SK-N-SH (cell line): ENCODE data around the gene STEAP3. TPM values are rescaled to one million over a fixed set of nuclear protein-coding genes. Genes with fewer than 3 reads are reported as not detected.

Source experiments
- CTCF ChIA-PET: fragments of 300-600, 350-600 bp; formaldehyde crosslinking; extraction: SDS; loops from one replicate; lab custom pipeline; 2021; lab: Yijun Ruan, JAX
- POLR2A ChIA-PET: fragments of 350-600 bp; sonication (Branson Sonifier 250); formaldehyde crosslinking; extraction: SDS; loops from one replicate; lab custom pipeline; 2020; ENCODE audit warnings: antibody characterized with exemption, inconsistent platforms; lab: Yijun Ruan, JAX
- DNase-seq: peaks from one replicate; pipeline ENCODE4 v3.0.0; 2012
- H2AFZ ChIP-seq: fragments of 200-600 bp; sonication (generic); 2 replicates; pipeline ENCODE4 v1.8.1; 2016; ENCODE audit warnings: antibody characterized with exemption, mild to moderate bottlenecking, low read depth
- H3F3A ChIP-seq: fragments of 200-600 bp; sonication (generic); replicated peaks from 2 replicates; pipeline ENCODE3; 2016; ENCODE audit warnings: antibody characterized with exemption, mild to moderate bottlenecking; ENCODE audit not compliant: insufficient read depth
- H3K27ac ChIP-seq, 2 experiments: fragments of 200-500 bp in 1 of 2; fragments of 200-600 bp in 1 of 2; sonication (Bioruptor generic) in 1 of 2; sonication (generic), shearing (Covaris generic) in 1 of 2; 2 replicates each; pipeline versions ENCODE4 v1.5.1 to v1.6.1; 2014 to 2016; ENCODE audit warnings: low read depth in 2 of 2, inconsistent platforms in 1 of 2, low read length in 1 of 2, mild to moderate bottlenecking in 1 of 2, mixed read lengths in 1 of 2
- H3K27me3 ChIP-seq: fragments of 200-600 bp; sonication (generic), shearing (Covaris generic); 2 replicates; pipeline ENCODE4 v1.6.1; 2016; ENCODE audit warnings: mixed run types; ENCODE audit not compliant: insufficient read depth
- H3K36me3 ChIP-seq, 2 experiments: fragments of 200-500 bp in 1 of 2; fragments of 200-600 bp in 1 of 2; sonication (Bioruptor generic) in 1 of 2; sonication (generic) in 1 of 2; replicated peaks in 1 of 2; 2 replicates each; pipeline versions ENCODE3 to v1.5.1; 2014 to 2016; ENCODE audit warnings: low read length in 1 of 2, mild to moderate bottlenecking in 1 of 2; ENCODE audit not compliant: insufficient read depth in 2 of 2, control insufficient read depth in 1 of 2
- H3K4me1 ChIP-seq, 2 experiments: fragments of 200-500 bp in 1 of 2; fragments of 200-600 bp in 1 of 2; sonication (Bioruptor generic) in 1 of 2; sonication (generic), shearing (Covaris generic) in 1 of 2; 2 replicates each; pipeline versions ENCODE4 v1.5.1 to v1.6.1; 2014 to 2016; ENCODE audit warnings: low read depth in 1 of 2, low read length in 1 of 2, mixed run types in 1 of 2; ENCODE audit not compliant: insufficient read depth in 2 of 2, control insufficient read depth in 1 of 2
- H3K4me2 ChIP-seq: fragments of 200-600 bp; sonication (generic), shearing (Covaris generic); 2 replicates; pipeline ENCODE4 v1.6.1; 2017; ENCODE audit warnings: mixed run types
- H3K4me3 ChIP-seq, 2 experiments: fragments of 200-500 bp in 1 of 2; fragments of 200-600 bp in 1 of 2; sonication (Bioruptor generic) in 1 of 2; sonication (generic), shearing (Covaris generic) in 1 of 2; 2 replicates each; pipeline versions ENCODE4 v1.5.1 to v1.8.1; 2014 to 2016; ENCODE audit warnings: low read depth in 2 of 2, inconsistent platforms in 1 of 2, low read length in 1 of 2, mild to moderate bottlenecking in 1 of 2, mixed read lengths in 1 of 2, moderate library complexity in 1 of 2
- H3K79me2 ChIP-seq: fragments of 200-600 bp; sonication (generic); 2 replicates; pipeline ENCODE4 v1.8.1; 2017; ENCODE audit warnings: mild to moderate bottlenecking; ENCODE audit not compliant: insufficient read depth
- H3K9ac ChIP-seq: fragments of 200-600 bp; sonication (generic); 2 replicates; pipeline ENCODE4 v1.6.1; 2017; ENCODE audit warnings: mixed run types
- H3K9me2 ChIP-seq: fragments of 200-600 bp; sonication (generic); 2 replicates; pipeline ENCODE4 v1.6.1; 2017; ENCODE audit warnings: mixed run types
- H3K9me3 ChIP-seq: fragments of 200-600 bp; sonication (generic); 2 replicates; pipeline ENCODE4 v1.6.1; 2017; ENCODE audit warnings: mixed run types, mild to moderate bottlenecking, moderate library complexity
- H4K20me1 ChIP-seq: fragments of 200-600 bp; sonication (generic); 2 replicates; pipeline ENCODE4 v1.6.1; 2017; ENCODE audit warnings: mild to moderate bottlenecking, mixed run types; ENCODE audit not compliant: insufficient read depth
- CHD2 ChIP-seq: fragments of 150-350 bp; IDR thresholded peaks from 2 replicates; pipeline ENCODE4 v1.6.1; 2018; ENCODE audit warnings: low read length; ENCODE audit not compliant: partially characterized antibody
- CTCF ChIP-seq: fragments of 200-600 bp; sonication (generic); IDR thresholded peaks from 2 replicates; pipeline ENCODE4 v1.6.1; 2017; ENCODE audit warnings: antibody characterized with exemption, mild to moderate bottlenecking, moderate library complexity
- FOSL2 ChIP-seq: IDR thresholded peaks from 2 replicates; pipeline ENCODE4 v1.4.0; 2012; ENCODE audit warnings: low read depth, mild to moderate bottlenecking, moderate library complexity, borderline replicate concordance
- FOXJ3 ChIP-seq: sonication (generic); formaldehyde crosslinking; IDR thresholded peaks from 2 replicates; pipeline ENCODE4 v1.5.1; 2020; ENCODE audit warnings: mild to moderate bottlenecking, missing genetic modification reagents
- GATA2 ChIP-seq: sonication (generic); formaldehyde crosslinking; IDR thresholded peaks from 2 replicates; pipeline ENCODE4 v1.5.0; 2020; ENCODE audit warnings: mild to moderate bottlenecking, missing genetic modification reagents
- MAX ChIP-seq: IDR thresholded peaks from 2 replicates; pipeline ENCODE4 v1.4.0; 2012; ENCODE audit warnings: low read depth
- MEF2A ChIP-seq: IDR thresholded peaks from 2 replicates; pipeline ENCODE4 v1.4.0; 2012; ENCODE audit warnings: low read depth, borderline replicate concordance
- MXI1 ChIP-seq: IDR thresholded peaks from 2 replicates; pipeline ENCODE4 v1.6.1; 2012; ENCODE audit warnings: mild to moderate bottlenecking, low read depth, low read length, improper control_type of control experiment
- NRF1 ChIP-seq: IDR thresholded peaks from 2 replicates; pipeline ENCODE4 v1.6.1; 2012; ENCODE audit warnings: low read depth, mild to moderate bottlenecking, low read length
- POLR2AphosphoS5 ChIP-seq: IDR thresholded peaks from 2 replicates; pipeline ENCODE4 v1.6.1; 2012; ENCODE audit warnings: low read depth, low read length
- RCOR1 ChIP-seq: fragments of 150-350 bp; IDR thresholded peaks from 2 replicates; pipeline ENCODE4 v1.6.1; 2017; ENCODE audit warnings: antibody characterized with exemption, low read length
- RXRA ChIP-seq: IDR thresholded peaks from 2 replicates; pipeline ENCODE4 v1.4.0; 2012; ENCODE audit warnings: low read depth, mild to moderate bottlenecking, borderline replicate concordance
- SIN3A ChIP-seq: IDR thresholded peaks from 2 replicates; pipeline ENCODE4 v1.6.1; 2012; ENCODE audit warnings: low read depth, mild to moderate bottlenecking, low read length, moderate library complexity, borderline replicate concordance
- TAF1 ChIP-seq: IDR thresholded peaks from 2 replicates; pipeline ENCODE4 v1.6.1; 2012; ENCODE audit warnings: low read depth, mild to moderate bottlenecking, low read length, moderate library complexity, borderline replicate concordance
- YY1 ChIP-seq: IDR thresholded peaks from 2 replicates; pipeline ENCODE4 v1.4.0; 2012; ENCODE audit warnings: low read depth, mild to moderate bottlenecking
- WGBS: methylation state at CpG from one replicate; pipeline ENCODE4 v1.1.6; 2017; ENCODE audit warnings: low lambda C conversion rate; 5-methylcytosine and 5-hydroxymethylcytosine counted together
- polyA plus RNA-seq, 3 experiments: library from polyadenylated mRNA; depleted of rRNA; stranded (reverse); fragments of >200 nt; gene quantifications; 2 replicates each; pipeline ENCODE4 v1.2.3, GENCODE V29; 2012
- TF ChIP-seq, protein P1 (sequence below): IDR thresholded peaks from 2 replicates; pipeline ENCODE4 v1.4.0; 2012; ENCODE audit warnings: low read depth, borderline replicate concordance
- TF ChIP-seq, protein P2 (sequence below): IDR thresholded peaks from 2 replicates; pipeline ENCODE4 v1.4.0; 2012; ENCODE audit warnings: low read depth, borderline replicate concordance
- TF ChIP-seq, protein P3 (sequence below): fragments of 150-350 bp; IDR thresholded peaks from 2 replicates; pipeline ENCODE4 v1.6.1; 2016; ENCODE audit warnings: mild to moderate bottlenecking, low read depth, low read length

The STEAP3 gene
- polyA plus RNA-seq, 1 of the 3 experiments (the other 2 are of a cell fraction), result 30.6 TPM

- Histone ChIP-seq H3K9me3 (no peaks in the 10 kb centered on the region), H3K9ac (no peak overlapping the region), H3K9me2 (no peaks in the 10 kb centered on the region), H3F3A (no peaks in the 10 kb centered on the region), H3K4me3 (no peak overlapping the region), H2AFZ (no peak overlapping the region), H3K27me3 (peaks cover 6% of the 10 kb centered on the region; the same call in 1 of the 2 replicates), H4K20me1 (no peaks in the 10 kb centered on the region), H3K4me1 (no peaks in the 10 kb centered on the region), H3K79me2 (no peaks in the 10 kb centered on the region), H3K27ac (no peak overlapping the region), H3K36me3 (no peaks in the 10 kb centered on the region), H3K4me2 (no peak overlapping the region)
- ChIA-PET POLR2A (no interaction called here), CTCF (no interaction called here)
- DNase-seq, result no peak
- WGBS, result 52% methylated on average over 10 of the region's 10 CpGs
- TF ChIP-seq MEF2A (no peak), CTCF (no peak), NRF1 (no peak), FOSL2 (no peak), POLR2AphosphoS5 (no peak), SIN3A (no peak), GATA2 (CRISPR knock-in tag) (no peak), TAF1 (no peak), RXRA (no peak), YY1 (no peak), CHD2 (no peak), MXI1 (no peak)
- TF ChIP-seq, protein P1, sequence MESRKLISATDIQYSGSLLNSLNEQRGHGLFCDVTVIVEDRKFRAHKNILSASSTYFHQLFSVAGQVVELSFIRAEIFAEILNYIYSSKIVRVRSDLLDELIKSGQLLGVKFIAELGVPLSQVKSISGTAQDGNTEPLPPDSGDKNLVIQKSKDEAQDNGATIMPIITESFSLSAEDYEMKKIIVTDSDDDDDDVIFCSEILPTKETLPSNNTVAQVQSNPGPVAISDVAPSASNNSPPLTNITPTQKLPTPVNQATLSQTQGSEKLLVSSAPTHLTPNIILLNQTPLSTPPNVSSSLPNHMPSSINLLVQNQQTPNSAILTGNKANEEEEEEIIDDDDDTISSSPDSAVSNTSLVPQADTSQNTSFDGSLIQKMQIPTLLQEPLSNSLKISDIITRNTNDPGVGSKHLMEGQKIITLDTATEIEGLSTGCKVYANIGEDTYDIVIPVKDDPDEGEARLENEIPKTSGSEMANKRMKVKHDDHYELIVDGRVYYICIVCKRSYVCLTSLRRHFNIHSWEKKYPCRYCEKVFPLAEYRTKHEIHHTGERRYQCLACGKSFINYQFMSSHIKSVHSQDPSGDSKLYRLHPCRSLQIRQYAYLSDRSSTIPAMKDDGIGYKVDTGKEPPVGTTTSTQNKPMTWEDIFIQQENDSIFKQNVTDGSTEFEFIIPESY, result no peak
These were observed 25.9 kb upstream of the STEAP3 start for GRCh38 chr2:119197529-119198239.

DNA sequence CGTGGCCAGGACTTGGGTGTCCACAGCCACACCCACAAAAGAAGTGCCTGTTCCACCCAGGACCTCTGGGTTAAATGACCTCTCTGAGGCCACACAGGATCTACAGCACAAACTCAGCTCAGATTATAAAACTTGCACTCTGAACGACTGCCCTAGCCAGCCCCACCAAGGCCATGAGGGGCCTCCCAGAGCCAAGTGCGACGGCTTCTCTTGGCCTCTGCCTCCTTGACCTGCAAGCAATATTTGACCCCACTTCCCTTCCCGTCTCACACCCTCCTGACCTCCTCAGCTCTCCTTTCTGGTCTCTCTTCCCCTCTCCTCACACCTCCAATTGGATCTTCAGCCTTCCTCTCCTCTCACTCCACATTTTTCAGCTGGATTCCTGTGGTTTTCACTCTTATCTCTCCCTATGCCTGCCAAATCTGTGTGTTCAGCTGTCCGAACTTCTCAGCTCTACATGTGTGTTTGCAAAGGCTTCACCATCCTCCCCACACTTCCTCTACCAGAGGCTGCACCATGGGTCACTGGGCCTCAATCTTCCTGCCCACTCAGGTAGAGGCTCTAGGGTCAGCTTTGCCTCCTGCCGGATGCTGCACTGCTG lies 25.3 kb upstream of the STEAP3 start:
- Histone ChIP-seq H3K27me3 (peaks cover 6% of the 10 kb centered on the region; the same call in 1 of the 2 replicates), H3K9me2 (no peaks in the 10 kb centered on the region), H3F3A (no peaks in the 10 kb centered on the region), H4K20me1 (no peaks in the 10 kb centered on the region), H3K9me3 (no peaks in the 10 kb centered on the region), H3K36me3 (no peaks in the 10 kb centered on the region), H2AFZ (no peak overlapping the region), H3K27ac (no peak overlapping the region), H3K79me2 (no peaks in the 10 kb centered on the region), H3K9ac (no peak overlapping the region), H3K4me1 (no peaks in the 10 kb centered on the region), H3K4me3 (no peak overlapping the region), H3K4me2 (no peak overlapping the region)
- CTCF ChIA-PET, result no interaction called here
- POLR2A ChIA-PET, result no interaction called here
- DNase-seq, result no peak
- WGBS, result 63% methylated on average over 7 of the region's 7 CpGs
- TF ChIP-seq MAX (no peak), GATA2 (CRISPR knock-in tag) (no peak), FOXJ3 (no peak), RCOR1 (no peak), CTCF (no peak), SIN3A (no peak)
- TF ChIP-seq, protein P2, sequence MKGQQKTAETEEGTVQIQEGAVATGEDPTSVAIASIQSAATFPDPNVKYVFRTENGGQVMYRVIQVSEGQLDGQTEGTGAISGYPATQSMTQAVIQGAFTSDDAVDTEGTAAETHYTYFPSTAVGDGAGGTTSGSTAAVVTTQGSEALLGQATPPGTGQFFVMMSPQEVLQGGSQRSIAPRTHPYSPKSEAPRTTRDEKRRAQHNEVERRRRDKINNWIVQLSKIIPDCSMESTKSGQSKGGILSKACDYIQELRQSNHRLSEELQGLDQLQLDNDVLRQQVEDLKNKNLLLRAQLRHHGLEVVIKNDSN, result no peak
- TF ChIP-seq, protein P3, sequence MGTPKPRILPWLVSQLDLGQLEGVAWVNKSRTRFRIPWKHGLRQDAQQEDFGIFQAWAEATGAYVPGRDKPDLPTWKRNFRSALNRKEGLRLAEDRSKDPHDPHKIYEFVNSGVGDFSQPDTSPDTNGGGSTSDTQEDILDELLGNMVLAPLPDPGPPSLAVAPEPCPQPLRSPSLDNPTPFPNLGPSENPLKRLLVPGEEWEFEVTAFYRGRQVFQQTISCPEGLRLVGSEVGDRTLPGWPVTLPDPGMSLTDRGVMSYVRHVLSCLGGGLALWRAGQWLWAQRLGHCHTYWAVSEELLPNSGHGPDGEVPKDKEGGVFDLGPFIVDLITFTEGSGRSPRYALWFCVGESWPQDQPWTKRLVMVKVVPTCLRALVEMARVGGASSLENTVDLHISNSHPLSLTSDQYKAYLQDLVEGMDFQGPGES, result no peak
